IMR-90 (cell line): ENCODE measurements around the gene JAK1.

Source experiments
- BHLHE40 ChIP-seq: fragments of 150-350 bp; IDR thresholded peaks from 2 replicates; pipeline ENCODE4 v1.6.1; 2016; ENCODE audit warnings: mild to moderate bottlenecking, low read depth, low read length
- CEBPB ChIP-seq: IDR thresholded peaks from 2 replicates; pipeline ENCODE4 v1.6.1; 2012; ENCODE audit warnings: low read depth, low read length, improper control_type of control experiment
- CTCF ChIP-seq: conservative IDR thresholded peaks from 2 replicates; pipeline ENCODE4 v1.5.1; 2012; ENCODE audit warnings: mild to moderate bottlenecking, low read depth, low read length, improper control_type of control experiment
- MXI1 ChIP-seq: IDR thresholded peaks from 2 replicates; pipeline ENCODE4 v1.6.1; 2012; ENCODE audit warnings: low read depth, mild to moderate bottlenecking, low read length, moderate library complexity, borderline replicate concordance
- POLR2A ChIP-seq: IDR thresholded peaks from 2 replicates; pipeline ENCODE4 v1.6.1; 2012; ENCODE audit warnings: mild to moderate bottlenecking, low read depth, low read length
- RFX5 ChIP-seq: IDR thresholded peaks from 2 replicates; pipeline ENCODE4 v1.8.0; 2012; ENCODE audit warnings: low read depth, mild to moderate bottlenecking, low read length, moderate library complexity
- TF ChIP-seq, protein P1 (sequence below): fragments of 150-350 bp; IDR thresholded peaks from 2 replicates; pipeline ENCODE4 v1.6.1; 2017; ENCODE audit warnings: mild to moderate bottlenecking, antibody characterized with exemption, low read length, low read depth

DNA sequence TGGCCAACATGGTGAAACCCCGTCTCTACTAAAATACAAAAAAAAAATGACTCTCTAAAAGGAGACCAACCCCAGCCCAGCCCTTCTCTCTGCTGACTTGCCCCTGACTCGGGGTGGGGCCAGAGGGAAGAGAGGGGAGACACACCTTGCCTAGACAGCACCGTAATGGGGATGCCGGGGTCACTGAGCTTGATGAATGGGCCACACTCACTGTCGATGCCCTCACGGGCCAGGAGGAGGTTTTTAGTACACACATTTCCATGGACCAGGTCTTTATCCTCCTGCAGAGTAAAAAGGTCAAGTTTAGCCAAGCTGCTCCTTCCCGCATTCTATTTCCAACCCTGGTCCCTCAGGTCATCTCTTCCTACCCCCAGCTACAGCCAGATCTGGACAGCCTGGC lies 121.7 kb downstream of the JAK1 start:
- TF ChIP-seq POLR2A: no peak
- TF ChIP-seq CEBPB: no peak
- no peak for TF ChIP-seq CTCF
- no peak for TF ChIP-seq MXI1
- no peak for TF ChIP-seq BHLHE40
- TF ChIP-seq, protein P1, sequence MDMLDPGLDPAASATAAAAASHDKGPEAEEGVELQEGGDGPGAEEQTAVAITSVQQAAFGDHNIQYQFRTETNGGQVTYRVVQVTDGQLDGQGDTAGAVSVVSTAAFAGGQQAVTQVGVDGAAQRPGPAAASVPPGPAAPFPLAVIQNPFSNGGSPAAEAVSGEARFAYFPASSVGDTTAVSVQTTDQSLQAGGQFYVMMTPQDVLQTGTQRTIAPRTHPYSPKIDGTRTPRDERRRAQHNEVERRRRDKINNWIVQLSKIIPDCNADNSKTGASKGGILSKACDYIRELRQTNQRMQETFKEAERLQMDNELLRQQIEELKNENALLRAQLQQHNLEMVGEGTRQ: no peak
- TF ChIP-seq RFX5: no peak
